GM21576 (cell line): ENCODE results near the gene SLC9A3.
"Not testable (repeated sequence)": the region's sequence is repeated elsewhere in the genome, so short reads cannot be mapped to it uniquely, and the experiment has no call there.

ENCODE experiments used
- ATAC-seq: cut with Tn5 transposase; IDR thresholded peaks from one replicate; pipeline ENCODE4 v1.9.1; 2021; ENCODE audit warnings: mild to moderate bottlenecking, moderate library complexity; ENCODE audit not compliant: unreplicated experiment

The SLC9A3 gene

GRCh38 chr5:524234-524972, at the start of gene SLC9A3:
SLC9A3 (minus strand) TSS chr5:524449.
- no peak for ATAC-seq

GRCh38 chr5:573976-574375, 49.7 kb upstream of the SLC9A3 start:
- no peak for ATAC-seq

DNA sequence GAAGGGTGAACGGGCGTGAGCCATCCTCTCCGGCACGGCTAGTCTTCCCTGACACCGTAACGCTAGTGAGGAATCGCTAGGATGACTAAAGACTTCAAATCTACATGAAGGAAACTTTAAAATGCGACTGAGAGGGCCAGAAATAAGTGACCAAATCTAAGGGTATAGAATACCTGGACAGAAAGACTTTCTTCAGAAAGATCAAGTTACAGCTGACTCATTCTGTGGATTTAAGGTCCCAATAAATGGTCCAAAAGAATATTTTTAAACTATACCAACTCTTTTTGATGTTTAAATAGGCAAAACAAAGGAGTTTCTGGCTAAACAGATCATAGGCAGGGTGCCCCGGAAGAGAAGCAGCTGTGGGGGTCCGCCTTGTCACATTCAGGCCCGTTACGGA, 49.0 kb upstream of the SLC9A3 start:
- ATAC-seq: no peak

- ATAC-seq: no peak
Measured at GRCh38 chr5:572398-573019, 48.3 kb upstream of the SLC9A3 start.

DNA sequence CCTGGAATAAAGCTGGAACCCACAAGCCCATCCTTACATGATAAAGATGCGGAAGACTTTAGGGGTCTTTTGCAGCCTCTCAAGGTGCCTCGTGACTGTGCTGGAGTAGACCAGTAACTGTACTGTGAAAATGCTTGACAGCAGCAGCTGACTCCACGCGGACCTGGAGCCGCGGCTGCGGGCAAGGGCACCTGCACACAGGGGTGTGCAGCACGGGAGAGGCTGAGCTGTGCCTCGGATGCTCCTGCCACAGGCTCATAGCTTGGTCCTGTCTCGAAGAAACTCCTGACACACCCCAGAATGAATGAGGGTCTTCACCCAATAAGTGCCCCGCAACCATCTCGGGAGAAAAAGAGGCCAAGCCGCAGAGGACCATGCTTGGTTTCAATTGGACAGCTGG, 47.5 kb upstream of the SLC9A3 start:
- no peak for ATAC-seq

GRCh38 chr5:570886-571285, 46.6 kb upstream of the SLC9A3 start:
- ATAC-seq: no peak

GRCh38 chr5:570446-570845, 46.2 kb upstream of the SLC9A3 start:
- no peak for ATAC-seq

DNA sequence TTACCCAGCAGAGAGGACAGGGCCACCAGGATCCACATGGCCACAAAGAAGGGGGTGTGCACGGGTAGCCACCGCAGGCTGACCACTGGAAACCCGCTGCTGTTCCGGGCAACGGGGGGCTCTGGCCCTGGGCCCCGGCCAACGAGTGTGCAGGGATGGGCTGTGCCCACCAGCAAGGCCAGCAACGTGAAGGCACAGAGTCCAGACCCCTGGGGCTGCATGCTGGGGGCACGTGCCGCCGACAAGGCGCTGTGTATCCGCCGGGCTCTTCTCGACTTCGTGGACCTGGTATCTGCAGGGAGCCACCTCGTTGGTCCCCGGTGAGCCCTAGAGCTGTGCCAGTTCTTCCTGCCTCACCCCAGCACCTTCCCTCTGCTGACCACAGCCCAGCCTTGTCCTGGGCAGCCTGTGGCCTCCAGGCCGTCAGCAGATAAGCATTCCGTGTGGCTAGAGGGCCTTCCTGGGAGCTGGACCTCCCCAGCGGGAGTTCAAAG, 45.7 kb upstream of the SLC9A3 start:
- ATAC-seq: no peak

DNA sequence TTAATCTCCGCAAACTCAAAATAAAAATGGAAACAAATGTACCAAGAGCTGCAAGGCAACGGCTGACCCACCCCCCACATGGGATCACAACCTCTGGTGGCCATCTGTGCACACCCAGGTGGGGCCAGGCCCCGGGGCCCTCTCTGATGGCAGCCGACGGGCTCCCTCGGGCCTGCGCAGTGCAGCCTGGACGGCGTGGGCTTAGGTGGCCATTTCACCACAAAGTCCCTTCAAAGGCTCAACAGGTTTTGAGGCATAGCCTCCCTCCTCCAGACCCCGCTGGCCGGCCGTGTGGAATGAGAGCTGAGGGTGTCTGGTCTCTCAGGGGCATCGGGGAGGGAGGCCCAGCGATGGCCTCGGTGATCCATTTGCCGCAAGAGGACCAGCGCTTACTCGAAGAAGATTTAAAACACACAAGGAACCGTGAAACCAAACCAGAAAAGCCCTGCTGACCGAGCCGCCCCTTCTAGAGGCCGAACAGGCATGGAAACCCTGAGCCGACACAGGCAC, 45.2 kb upstream of the SLC9A3 start:
- ATAC-seq: no peak

- ATAC-seq: no peak
Measured at GRCh38 chr5:568809-569208, 44.6 kb upstream of the SLC9A3 start.

DNA sequence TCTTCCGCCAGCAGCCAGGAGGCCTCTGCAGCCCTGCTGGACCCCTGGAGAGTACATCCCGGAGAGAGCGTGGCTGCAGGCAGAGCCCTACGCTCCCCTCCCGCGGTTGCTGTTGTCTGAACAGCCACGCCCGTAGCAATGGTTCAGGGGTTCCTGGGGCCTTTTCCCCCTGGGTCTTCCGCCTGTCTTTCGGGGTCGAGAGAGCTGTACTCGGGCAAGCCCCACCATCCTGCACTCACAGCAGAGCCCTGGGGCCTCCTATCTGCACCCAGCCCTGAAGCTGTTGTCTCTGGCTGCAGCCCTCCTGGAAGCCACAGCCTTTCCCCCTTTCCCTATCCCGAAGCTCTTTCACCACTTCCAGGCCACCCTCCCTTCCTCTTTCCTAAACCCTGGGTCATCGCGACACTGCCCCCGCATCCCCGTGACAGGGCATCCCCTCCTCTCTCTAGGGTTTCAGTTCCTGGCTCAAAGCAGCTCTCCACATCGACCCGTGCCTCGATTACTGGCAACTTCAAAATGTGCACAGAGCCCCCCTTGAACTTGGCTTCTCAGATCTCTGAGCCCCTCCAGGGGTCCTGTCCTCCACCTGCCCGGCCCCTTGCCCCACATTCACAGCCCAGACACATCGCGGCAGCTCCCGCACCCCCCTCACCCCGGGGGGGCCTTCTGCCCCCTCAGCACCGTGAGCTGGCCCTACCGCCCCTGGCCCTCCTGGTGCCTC, 44.0 kb upstream of the SLC9A3 start:
- ATAC-seq: no peak

DNA sequence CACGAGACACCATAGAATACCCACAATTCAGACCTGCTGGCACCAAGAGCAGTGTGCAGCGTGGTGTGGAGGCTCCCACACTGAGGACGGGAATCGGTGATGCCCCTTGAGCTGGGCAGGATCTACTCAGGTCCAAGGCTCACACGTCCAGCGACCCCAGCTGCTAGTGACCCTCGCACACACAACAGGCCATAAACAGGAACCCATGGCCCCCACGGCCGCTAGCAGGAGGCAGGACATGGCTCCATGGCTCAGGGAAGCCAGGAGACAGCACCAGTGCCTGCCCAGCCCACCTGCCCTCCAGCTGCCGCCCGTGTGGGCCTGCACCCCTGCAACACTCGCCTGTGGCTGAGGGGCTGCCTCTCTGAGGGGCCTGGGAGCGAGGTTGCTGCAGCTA, 43.4 kb upstream of the SLC9A3 start:
- ATAC-seq: no peak

DNA sequence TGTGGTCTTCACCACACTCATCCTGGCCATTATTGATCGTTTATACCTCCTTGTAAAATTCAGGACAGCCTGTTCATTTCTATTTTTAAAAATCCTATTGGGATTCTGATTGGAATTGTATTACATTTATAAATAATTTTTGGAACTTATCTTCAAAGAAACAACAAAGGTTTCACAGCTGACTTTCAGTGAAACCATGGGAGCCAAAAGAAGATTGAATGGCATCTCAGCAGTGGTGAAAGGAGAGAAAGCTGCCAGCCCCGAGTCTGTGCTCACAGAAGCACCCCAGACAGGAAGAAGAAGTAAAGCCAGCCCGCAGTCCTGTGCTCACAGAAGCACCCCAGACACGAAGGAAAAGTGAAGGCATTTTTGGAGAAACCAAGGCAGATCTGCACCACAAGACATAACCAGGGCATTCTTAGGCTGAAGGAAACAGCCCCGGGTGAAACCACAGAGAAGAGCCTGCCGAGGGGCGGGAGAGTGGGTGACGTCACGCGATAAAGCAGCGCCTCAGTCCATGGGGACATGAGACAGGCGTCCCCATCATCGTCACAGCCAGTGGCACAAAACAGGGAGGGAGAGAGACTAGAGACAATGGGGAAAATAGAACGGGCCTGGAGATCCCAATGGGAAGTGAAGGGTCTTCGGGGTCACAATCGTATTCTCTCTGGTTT, 42.5 kb upstream of the SLC9A3 start:
- ATAC-seq: no peak

DNA sequence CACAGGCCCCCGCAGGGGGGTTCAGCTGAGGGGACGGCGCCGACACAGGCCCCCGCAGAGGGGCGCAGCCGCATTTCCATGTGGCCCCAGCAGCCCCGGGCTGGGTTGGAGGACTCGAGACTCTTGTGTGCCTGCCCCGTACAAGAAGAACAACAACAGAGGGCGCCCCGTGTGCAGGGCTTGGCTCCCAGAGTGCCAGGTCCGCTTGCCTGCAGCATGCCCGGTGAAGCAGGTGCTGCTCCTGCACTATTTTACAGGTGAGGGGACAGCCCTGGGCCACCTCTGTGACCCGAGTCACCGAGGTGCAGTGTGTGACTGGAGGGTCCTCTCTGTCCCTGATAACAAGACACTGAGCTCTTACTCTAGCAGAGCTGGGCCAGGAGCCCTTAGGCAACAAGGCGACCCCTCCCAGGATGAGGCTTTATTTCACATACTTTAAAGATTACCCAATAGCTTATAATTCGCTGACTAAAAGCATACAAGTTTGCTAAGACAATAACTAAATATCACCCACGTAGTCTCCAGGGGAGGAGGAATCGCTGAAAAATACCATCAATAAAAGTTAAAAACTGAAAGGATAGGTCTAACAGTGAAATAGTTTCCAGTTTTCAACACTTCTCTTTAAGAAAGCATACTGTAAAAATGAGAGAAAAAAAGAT, 41.7 kb upstream of the SLC9A3 start:
- ATAC-seq: no peak

GRCh38 chr5:561408-561807, 37.2 kb upstream of the SLC9A3 start:
- no peak for ATAC-seq

- ATAC-seq: no peak
Measured at GRCh38 chr5:560792-561166, 36.5 kb upstream of the SLC9A3 start.

DNA sequence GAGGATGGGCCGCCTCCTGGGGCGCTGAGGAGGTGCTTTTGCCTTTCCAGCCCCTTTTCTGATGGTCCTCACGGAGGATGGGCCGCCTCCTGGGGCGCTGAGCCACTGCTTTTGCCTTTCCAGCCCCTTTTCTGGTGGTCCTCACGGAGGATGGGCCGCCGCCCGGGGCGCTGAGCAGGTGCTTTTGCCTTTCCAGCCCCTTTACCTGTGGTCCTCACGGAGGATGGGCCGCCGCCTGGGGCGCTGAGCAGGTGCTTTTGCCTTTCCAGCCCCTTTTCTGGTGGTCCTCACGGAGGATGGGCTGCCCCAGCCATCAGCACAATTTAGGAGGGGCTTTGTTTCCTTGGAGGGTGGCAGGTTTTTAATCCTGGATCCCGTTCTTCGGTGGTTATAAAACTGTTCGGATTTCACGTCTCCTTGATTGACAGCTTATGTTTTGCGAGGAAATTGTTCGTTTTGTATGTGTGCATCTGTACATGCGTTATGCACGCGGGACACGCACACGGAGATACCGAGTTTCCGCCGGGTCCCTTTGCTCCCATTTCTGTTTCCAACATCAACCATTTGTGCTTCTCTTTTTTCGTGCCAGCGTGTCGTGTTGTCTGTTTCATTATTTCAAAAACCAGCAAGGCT, 34.7 kb upstream of the SLC9A3 start:
- ATAC-seq: no peak

DNA sequence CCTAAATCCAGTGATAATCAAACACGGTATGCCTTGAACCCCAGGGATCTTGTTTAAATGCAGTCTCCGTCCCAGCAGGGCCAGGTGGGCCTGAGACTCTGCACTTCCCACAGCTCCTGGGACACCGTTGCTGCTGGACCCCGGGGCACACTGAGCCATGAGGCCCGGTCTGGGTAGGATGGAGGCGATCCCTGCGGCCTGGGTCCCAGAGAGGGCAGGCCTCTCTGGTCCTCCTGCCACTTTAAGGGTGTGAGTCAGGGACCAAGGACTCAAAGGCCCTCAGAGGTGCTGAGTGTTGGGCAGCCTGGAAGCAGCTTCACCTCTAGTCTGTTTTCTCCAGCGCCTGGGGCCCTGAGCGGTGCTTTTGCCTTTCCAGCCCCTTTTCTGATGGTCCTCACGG, 34.1 kb upstream of the SLC9A3 start:
- ATAC-seq: no peak

DNA sequence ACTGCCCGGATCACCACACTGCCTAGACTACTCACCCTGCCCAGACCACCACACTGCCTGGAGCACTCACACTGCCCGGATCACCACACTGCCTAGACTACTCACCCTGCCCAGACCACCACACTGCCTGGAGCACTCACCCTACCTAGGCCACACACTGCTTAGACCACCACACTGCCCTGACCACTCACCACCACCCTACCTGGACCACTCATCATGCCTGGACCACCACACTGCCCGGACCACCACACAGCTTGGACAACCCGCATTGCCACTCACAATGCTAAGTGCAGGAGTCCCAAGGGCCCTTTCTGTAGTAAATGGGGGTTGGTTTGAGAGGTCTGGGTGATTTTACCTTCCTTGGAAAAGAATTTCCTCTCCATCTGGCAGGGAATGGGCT, 33.7 kb upstream of the SLC9A3 start:
- not testable (repeated sequence) for ATAC-seq

- ATAC-seq: no peak
Measured at GRCh38 chr5:556909-557441, 32.7 kb upstream of the SLC9A3 start.
